Stromal cell of bone marrow (primary cell): ENCODE results near the gene RABL2A.
"Not testable (repeated sequence)": the region's sequence is repeated elsewhere in the genome, so short reads cannot be mapped to it uniquely, and the experiment has no call there.

Experiments
- DNase-seq: peaks from one replicate; pipeline ENCODE4 v3.0.0-alpha.2; 2012; ENCODE audit warnings: low read depth

The RABL2A gene

GRCh38 chr2:113626616-113627330 is at the start of gene RABL2A:
RABL2A (plus strand) TSS chr2:113627266; CDS start chr2:113628607, 1,341 bp downstream.
- peak; percentile 43 for DNase-seq

- DNase-seq = not testable (repeated sequence)
These were observed 48.6 kb upstream of the RABL2A start for GRCh38 chr2:113578508-113578907.

DNA sequence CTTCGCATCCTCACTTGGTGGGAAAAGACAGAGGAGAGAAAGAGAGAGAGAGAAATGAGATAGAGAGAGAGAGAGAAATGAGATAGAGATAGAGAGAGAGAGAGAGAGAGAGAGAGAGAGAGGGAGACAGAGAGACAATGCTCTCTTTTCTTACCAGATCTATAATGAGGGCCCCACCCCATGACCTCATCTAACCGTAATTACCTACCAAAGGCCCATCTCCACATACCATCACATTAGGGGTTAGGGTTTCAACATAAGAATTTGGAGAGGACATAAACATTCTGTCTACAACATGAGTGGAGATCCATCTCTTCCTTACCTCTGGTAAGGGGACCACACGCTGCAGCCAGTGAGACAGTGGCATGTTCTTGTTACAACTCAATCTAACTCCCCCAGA is 44.6 kb upstream of the RABL2A start:
- DNase-seq = not testable (repeated sequence)

DNA sequence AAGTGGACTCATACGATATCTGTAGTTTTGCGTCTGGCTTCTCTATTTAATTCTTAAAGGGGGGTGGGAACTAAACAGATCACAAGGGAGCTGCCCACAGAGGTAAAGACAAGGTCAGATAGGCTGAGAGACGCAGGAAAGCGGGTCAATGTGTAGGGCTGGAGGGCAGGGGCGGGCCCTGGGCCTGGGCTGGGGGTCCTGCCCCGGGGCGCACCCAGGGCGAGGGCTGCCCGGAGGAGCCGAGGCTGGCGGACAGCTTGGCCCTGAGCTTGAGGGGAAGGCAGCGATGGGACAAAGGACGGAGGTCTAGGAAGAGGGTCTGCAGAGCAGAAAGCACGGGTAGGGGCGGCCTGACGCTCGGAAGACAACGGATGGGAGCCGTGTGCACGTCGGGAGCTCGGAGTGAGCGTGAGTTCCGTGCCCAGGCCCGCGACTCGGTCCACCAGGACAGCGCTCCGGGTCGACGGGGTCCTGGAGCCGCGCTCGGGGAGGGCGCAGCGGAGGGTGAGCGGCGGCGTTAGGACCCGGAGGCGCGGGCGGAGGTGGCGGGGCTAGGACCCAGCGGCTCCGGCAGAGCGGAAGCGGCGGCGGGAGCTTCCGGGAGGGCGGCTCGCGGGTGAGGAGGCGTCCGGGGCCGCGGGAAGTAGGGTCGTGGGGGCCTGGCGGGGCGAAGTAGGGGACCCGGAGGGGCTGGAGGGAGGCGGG is 43.4 kb upstream of the RABL2A start:
- DNase-seq = peak; percentile 47

- DNase-seq = not testable (repeated sequence)
These were observed 42.6 kb upstream of the RABL2A start for GRCh38 chr2:113584311-113585092.

DNA sequence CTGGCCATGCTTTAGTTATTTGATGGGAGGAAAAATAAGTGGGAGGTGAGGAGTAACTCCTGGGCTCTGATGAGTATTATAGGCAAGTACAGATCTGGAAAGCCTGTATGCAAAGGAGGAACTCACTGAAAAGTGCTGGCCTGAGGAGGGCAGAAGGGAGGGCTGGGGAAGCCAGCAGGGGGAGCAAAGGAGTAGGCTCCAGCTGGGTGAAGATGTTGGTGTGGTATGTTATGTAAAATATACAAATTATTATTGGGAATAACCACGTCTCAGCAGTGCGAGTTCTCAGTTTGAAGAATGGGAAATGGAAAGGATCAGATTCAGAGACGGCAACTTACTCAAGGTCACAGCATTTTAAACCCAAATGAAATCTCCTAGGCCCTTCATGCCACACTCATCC is 39.9 kb upstream of the RABL2A start:
- peak; percentile 25 for DNase-seq

DNA sequence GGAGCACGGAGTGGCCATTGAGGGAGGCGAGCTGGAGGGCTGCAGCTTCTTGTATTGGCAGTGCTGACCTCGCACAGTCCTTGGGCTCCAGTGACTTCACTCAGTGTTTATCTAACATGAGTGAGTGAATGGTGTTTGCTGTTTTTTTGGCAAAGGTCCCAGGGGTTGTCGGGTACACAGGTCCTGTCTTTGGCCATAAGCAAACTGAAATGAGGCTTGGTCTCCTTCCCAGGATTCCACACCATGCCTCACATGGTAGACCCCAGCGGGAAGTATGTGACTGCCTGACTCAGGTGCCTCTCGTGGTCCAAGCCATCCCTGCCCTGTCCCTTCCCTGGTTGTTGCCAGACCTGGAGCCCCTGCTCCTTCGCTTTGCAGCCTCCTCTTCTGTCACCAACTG is 37.5 kb upstream of the RABL2A start:
- not testable (repeated sequence) for DNase-seq

DNA sequence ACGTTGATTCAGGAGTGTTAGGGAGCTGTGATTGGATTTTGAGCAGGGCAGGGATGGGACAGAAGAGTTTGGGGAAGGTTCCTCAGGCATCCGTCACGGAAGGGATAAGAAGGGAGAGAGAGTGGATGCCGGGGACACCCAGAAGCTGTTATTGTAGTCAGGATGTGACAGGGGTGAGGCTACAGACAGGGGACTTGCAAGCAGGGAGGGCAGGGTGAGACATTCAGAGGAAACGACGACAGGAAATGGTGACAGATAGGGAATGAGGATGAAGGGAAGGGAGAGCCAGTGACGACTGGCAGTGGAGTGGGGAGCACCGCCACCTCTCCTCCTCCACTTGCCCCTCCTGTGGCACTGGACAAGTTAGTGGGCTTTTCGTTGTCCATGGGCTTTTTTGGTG is 35.1 kb upstream of the RABL2A start:
- not testable (repeated sequence) for DNase-seq

DNA sequence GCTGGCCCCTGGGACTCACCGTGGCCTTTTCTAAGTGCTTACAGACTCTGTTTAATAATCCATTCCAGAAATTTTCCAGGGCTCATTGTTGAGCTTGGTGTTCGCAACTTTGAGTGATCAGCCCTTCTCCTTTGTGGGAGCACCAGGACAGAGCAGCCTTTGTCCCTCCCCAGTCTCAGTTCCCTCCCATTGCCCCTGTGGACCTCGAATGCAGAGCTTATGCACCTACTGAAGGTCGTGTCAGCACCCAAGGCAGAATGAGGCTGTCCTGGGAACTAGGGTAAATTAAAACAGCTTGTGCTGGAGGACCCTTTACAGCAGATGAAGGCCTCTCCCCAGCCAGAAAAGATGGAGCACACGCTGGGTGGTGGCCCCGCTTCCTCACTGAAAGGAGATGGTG is 33.8 kb upstream of the RABL2A start:
- not testable (repeated sequence) for DNase-seq

- DNase-seq = not testable (repeated sequence)
These were observed 31.3 kb upstream of the RABL2A start for GRCh38 chr2:113595725-113596124.

- DNase-seq = not testable (repeated sequence)
These were observed 29.9 kb upstream of the RABL2A start for GRCh38 chr2:113597164-113597563.

GRCh38 chr2:113597572-113597971 is 29.5 kb upstream of the RABL2A start:
- DNase-seq = not testable (repeated sequence)

DNA sequence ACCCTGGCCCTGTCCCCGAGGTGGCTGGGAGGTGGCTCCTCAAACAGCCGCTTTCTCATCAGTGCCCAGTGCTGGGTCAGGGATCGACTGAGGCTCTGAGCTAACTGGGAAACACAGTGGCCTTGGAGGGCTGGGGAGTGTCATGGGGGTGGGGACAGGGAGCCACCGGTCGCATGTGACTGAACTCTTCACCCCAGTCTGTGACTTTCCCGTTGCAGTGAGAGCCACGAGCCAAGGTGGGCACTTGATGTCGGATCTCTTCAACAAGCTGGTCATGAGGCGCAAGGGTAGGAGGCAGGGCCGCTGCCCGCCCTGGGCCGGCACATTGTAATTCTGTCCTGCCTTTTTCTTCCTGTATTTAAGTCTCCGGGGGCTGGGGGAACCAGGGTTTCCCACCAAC is 28.9 kb upstream of the RABL2A start:
- not testable (repeated sequence) for DNase-seq

DNA sequence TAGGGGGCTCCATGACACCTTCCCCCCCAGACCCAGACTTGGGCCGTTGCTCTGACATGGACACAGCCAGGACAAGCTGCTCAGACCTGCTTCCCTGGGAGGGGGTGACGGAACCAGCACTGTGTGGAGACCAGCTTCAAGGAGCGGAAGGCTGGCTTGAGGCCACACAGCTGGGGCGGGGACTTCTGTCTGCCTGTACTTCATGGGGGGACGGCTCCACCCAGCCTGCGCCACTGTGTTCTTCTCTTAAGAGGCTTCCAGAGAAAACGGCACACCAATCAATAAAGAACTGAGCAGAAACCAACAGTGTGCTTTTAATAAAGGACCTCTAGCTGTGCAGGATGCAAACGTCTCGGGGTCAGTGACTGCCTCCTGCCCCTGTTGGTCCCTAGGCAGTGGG is 28.3 kb upstream of the RABL2A start:
- not testable (repeated sequence) for DNase-seq

- not testable (repeated sequence) for DNase-seq
These were observed 27.9 kb upstream of the RABL2A start for GRCh38 chr2:113599208-113599607.

GRCh38 chr2:113602040-113602769 is 24.9 kb upstream of the RABL2A start:
- not testable (repeated sequence) for DNase-seq

GRCh38 chr2:113602869-113603466 is 24.1 kb upstream of the RABL2A start:
- DNase-seq = no peak

DNA sequence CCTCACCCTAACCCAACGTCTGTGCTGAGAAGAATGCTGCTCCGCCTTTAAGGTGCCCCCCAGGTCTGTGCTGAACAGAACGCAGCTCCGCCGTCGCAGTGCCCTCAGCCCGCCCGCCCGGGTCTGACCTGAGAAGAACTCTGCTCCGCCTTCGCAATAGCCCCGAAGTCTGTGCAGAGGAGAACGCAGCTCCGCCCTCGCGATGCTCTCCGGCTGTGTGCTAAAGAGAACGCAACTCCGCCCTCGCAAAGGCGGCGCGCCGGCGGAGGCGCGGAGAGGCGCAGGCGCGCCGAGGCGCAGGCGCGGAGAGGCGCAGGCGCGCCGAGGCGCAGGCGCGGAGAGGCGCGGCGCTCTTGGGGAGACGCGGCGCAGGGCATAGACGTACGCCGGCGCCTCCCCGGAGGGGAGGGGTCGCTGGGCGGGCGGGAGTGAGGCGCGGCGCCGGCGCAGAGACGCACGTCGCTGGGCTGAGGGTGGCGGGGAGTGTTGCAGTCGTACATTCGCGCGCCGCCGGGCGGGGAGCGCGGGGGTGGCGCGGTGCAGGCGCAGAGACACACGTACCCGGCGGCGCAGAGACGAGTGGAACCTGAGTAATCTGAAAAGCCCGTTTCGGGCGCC is 23.5 kb upstream of the RABL2A start:
- DNase-seq = peak; percentile 77

GRCh38 chr2:113604085-113604477 is 23.0 kb upstream of the RABL2A start:
- DNase-seq = peak; percentile 69

DNA sequence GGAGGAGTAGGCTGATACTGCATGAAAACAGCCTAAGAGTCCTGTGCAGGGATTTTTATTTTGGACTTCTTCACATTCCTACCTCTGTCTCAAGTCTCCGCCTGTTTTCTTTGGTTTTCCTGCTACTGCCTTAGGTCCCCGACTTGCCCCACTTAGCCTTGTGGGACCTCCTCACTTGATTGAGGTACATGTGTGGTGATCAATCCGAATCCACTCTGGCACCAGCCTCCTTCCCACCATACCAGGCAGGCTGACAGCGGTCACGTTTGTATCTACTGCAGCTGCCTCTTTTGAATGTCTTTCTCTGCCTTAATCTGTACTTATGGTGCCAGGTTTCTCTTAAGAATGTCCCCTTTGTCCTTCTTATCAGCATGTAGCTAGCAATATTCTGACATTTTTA is 22.4 kb upstream of the RABL2A start:
- not testable (repeated sequence) for DNase-seq

- DNase-seq = not testable (repeated sequence)
These were observed 21.0 kb upstream of the RABL2A start for GRCh38 chr2:113606036-113606435.
